HL-60 (cell line): ENCODE results near the gene ACVR1C.

Experiments
- DNase-seq, 2 experiments: peaks; one replicate each; pipeline ENCODE4 v3.0.0-alpha.2; 2010 to 2020; ENCODE audit warnings: low read depth in 1 of 2, low spot score in 1 of 2
- H3K27ac ChIP-seq: fragments of 250-450 bp; sonication (Bioruptor Pico); replicated peaks from 2 replicates; pipeline ENCODE4 v1.5.1; 2020; ENCODE audit warnings: mild to moderate bottlenecking, moderate library complexity
- H3K27me3 ChIP-seq: fragments of 250-450 bp; sonication (Bioruptor Pico); 2 replicates; pipeline ENCODE4 v1.5.1; 2021; ENCODE audit warnings: mild to moderate bottlenecking, moderate library complexity; ENCODE audit not compliant: insufficient read depth, poor library complexity, severe bottlenecking
- H3K4me3 ChIP-seq: replicated peaks from 2 replicates; pipeline ENCODE4 v1.5.1; 2011; ENCODE audit warnings: mild to moderate bottlenecking, control low read depth, low read length; ENCODE audit not compliant: insufficient read depth
- GABPA ChIP-seq: IDR thresholded peaks from 2 replicates; pipeline ENCODE4 v1.6.1; 2012; ENCODE audit warnings: low read depth
- POLR2AphosphoS5 ChIP-seq: IDR thresholded peaks from 2 replicates; pipeline ENCODE4 v1.6.1; 2012; ENCODE audit warnings: low read depth
- SPI1 ChIP-seq: IDR thresholded peaks from 2 replicates; pipeline ENCODE4 v1.6.1; 2012; ENCODE audit warnings: low read depth, mild to moderate bottlenecking, borderline replicate concordance
- TF ChIP-seq, protein P1 (sequence below): IDR thresholded peaks from one replicate; pipeline ENCODE4 v1.5.1; 2011; ENCODE audit warnings: low read length, control low read depth, inconsistent platforms; ENCODE audit not compliant: insufficient read depth
- TF ChIP-seq, protein P2 (sequence below): IDR thresholded peaks from 2 replicates; pipeline ENCODE4 v1.6.1; 2012; ENCODE audit warnings: low read depth; ENCODE audit not compliant: insufficient replicate concordance

ACVR1C gene

DNA sequence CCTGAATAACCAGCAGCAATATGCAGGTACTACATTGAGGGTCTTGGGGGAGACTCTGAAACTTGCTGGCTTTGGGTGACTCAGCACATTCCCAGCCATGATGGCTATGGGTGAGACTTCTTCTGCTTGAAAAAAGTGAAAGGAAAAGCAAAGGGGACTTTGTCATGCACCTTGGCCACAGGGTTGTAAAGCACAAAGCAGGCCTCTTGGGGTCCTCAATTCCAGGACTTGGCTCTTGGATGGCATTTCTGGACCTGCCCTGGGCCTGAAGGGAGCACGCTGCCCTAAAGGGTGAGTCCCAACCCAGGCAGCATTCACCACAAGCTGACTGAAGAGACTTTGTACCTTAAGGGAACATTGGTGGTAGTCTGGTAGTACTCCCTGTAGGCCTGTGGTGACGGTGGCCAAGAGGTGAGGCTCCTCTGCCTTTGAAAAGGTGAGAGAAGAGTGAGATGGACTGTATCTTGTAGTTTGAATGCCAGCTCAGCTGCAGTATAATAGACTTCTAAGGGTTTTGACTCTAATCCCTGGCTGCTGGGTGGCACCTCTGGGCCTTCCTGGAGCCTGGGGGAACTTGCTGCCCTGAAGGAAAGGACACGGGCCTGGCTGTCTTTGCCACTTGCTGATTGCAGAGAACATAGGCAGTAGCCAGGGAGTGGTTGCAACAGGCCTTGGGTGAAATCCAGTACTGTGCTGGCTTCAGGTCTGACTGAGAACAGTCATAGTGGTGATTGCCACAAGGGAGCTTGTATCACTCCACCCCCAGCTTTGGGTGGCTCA lies 148.3 kb downstream of the ACVR1C start:
- TF ChIP-seq POLR2AphosphoS5 (no peak), GABPA (no peak), SPI1 (no peak)
- TF ChIP-seq, protein P1, sequence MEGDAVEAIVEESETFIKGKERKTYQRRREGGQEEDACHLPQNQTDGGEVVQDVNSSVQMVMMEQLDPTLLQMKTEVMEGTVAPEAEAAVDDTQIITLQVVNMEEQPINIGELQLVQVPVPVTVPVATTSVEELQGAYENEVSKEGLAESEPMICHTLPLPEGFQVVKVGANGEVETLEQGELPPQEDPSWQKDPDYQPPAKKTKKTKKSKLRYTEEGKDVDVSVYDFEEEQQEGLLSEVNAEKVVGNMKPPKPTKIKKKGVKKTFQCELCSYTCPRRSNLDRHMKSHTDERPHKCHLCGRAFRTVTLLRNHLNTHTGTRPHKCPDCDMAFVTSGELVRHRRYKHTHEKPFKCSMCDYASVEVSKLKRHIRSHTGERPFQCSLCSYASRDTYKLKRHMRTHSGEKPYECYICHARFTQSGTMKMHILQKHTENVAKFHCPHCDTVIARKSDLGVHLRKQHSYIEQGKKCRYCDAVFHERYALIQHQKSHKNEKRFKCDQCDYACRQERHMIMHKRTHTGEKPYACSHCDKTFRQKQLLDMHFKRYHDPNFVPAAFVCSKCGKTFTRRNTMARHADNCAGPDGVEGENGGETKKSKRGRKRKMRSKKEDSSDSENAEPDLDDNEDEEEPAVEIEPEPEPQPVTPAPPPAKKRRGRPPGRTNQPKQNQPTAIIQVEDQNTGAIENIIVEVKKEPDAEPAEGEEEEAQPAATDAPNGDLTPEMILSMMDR, result no peak
- TF ChIP-seq, protein P2, sequence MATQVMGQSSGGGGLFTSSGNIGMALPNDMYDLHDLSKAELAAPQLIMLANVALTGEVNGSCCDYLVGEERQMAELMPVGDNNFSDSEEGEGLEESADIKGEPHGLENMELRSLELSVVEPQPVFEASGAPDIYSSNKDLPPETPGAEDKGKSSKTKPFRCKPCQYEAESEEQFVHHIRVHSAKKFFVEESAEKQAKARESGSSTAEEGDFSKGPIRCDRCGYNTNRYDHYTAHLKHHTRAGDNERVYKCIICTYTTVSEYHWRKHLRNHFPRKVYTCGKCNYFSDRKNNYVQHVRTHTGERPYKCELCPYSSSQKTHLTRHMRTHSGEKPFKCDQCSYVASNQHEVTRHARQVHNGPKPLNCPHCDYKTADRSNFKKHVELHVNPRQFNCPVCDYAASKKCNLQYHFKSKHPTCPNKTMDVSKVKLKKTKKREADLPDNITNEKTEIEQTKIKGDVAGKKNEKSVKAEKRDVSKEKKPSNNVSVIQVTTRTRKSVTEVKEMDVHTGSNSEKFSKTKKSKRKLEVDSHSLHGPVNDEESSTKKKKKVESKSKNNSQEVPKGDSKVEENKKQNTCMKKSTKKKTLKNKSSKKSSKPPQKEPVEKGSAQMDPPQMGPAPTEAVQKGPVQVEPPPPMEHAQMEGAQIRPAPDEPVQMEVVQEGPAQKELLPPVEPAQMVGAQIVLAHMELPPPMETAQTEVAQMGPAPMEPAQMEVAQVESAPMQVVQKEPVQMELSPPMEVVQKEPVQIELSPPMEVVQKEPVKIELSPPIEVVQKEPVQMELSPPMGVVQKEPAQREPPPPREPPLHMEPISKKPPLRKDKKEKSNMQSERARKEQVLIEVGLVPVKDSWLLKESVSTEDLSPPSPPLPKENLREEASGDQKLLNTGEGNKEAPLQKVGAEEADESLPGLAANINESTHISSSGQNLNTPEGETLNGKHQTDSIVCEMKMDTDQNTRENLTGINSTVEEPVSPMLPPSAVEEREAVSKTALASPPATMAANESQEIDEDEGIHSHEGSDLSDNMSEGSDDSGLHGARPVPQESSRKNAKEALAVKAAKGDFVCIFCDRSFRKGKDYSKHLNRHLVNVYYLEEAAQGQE, result no peak
- Histone ChIP-seq H3K27ac (no peak overlapping the region), H3K4me3 (no peak overlapping the region), H3K27me3 (no peaks in the 10 kb centered on the region)
- peak in 1 of 2 experiments; percentile 59 for DNase-seq

DNA sequence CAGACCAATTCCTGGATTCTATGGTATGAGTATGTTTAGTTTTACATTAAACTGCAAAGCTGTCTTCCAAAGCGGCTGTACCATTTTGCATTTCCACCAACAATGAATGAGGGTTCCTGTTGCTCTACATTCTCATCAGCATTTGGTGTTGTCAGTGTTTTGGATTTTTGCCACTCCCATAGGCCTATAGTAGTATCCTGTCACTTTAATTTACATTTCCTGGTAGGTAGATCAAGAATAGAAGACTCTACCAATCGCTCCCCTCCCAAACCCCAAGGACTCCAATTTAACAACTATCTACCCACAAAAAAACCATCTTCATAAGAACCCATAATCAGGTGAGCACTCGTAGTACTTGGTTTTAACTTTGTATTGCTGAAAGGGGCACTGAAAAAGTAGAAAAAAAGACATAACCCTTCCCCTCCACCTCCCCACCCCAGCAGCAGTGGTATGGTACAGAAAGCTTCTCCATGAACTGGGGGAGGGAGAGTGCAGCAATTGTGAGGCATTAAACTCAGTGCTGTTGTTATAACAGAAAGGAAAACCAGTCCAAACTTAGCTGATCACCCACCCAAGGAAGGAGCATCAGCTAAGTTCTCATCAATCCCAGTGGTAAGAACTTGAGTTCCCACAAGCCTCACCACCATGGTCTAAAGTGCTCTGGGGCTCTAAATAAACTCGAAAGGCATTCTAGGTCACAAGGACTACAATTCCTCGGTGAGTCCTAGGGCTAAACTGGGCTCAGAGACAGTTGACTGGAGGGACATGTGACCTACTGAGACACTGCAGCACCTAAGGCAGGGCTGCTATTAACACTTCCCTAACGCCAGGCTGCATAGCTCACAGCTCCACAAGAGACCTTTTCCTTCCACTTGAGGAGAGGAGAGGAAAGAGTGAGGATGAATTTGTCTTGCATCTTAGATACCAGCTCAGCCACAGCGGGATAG lies 149.3 kb downstream of the ACVR1C start:
- no peak for DNase-seq
- Histone ChIP-seq H3K4me3 (no peak overlapping the region), H3K27me3 (no peaks in the 10 kb centered on the region), H3K27ac (no peak overlapping the region)
- TF ChIP-seq GABPA (no peak), POLR2AphosphoS5 (no peak), SPI1 (no peak)
- TF ChIP-seq, protein P1, result no peak
- TF ChIP-seq, protein P2, result no peak

DNA sequence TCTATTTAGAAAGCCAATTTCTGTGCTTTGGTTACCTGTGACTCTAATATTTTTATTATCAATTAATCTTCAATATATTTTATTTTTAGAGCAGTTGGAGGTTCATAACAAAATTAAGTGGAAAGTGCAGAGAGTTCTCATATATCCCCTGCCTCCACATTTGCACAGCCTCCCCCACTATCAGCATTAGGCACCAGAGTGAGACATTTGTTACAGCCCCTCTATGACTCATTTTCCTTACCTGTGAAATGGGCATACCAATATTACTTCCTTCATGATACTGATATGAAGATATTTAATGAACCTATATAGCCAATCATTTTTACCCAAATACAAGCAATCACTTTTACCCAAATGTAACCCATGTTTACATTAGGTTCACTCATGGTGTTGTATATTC lies 150.7 kb downstream of the ACVR1C start:
- no peaks in the 10 kb centered on the region for H3K27me3 ChIP-seq
- TF ChIP-seq, protein P1, result no peak
- TF ChIP-seq GABPA (no peak), SPI1 (no peak), POLR2AphosphoS5 (no peak)
- TF ChIP-seq, protein P2, result no peak
- no peak overlapping the region for H3K27ac ChIP-seq
- no peak for DNase-seq
- no peak overlapping the region for H3K4me3 ChIP-seq
